GM23338 (cell line): ENCODE measurements around the gene CNTNAP4. TPM values are rescaled to one million over a fixed set of nuclear protein-coding genes. Genes with fewer than 3 reads are reported as not detected.

Source experiments
- ATAC-seq: fragments of 200-7000 bp; cut with Tn5 transposase; 3 replicates; pipeline ENCODE4 v1.9.1; 2020
- DNase-seq: peaks from one replicate; pipeline ENCODE4 v3.0.0-alpha.2; 2015; ENCODE audit warnings: low spot score
- H2AFZ ChIP-seq: fragments of 200-600 bp; sonication (generic); 2 replicates; pipeline ENCODE4 v1.8.0; 2016; ENCODE audit warnings: antibody characterized with exemption, mild to moderate bottlenecking, moderate library complexity
- H3F3A ChIP-seq: fragments of 200-600 bp; sonication (generic); replicated peaks from 2 replicates; pipeline ENCODE4 v1.8.0; 2017; ENCODE audit warnings: antibody characterized with exemption, mixed run types, low read depth
- H3K27ac ChIP-seq: fragments of 200-600 bp; sonication (generic); 2 replicates; pipeline ENCODE4 v1.6.1; 2016; ENCODE audit warnings: low read depth
- H3K27me3 ChIP-seq: fragments of 200-600 bp; sonication (generic); 2 replicates; pipeline ENCODE4 v1.8.0; 2016; ENCODE audit warnings: mild to moderate bottlenecking, mixed run types, moderate library complexity; ENCODE audit not compliant: insufficient read depth
- H3K36me3 ChIP-seq: fragments of 200-600 bp; sonication (generic); 2 replicates; pipeline ENCODE4 v1.8.0; 2016; ENCODE audit warnings: mild to moderate bottlenecking; ENCODE audit not compliant: insufficient read depth
- H3K4me1 ChIP-seq: fragments of 200-600 bp; sonication (generic); 2 replicates; pipeline ENCODE4 v1.8.0; 2016; ENCODE audit warnings: mild to moderate bottlenecking, moderate library complexity; ENCODE audit not compliant: insufficient read depth
- H3K4me2 ChIP-seq: fragments of 200-600 bp; sonication (generic); 2 replicates; pipeline ENCODE4 v1.7.1; 2017; ENCODE audit warnings: mixed run types
- H3K4me3 ChIP-seq: fragments of 200-600 bp; sonication (generic); 2 replicates; pipeline ENCODE4 v1.6.1; 2016; ENCODE audit warnings: mixed run types
- H3K79me2 ChIP-seq: fragments of 200-600 bp; sonication (generic); replicated peaks from 2 replicates; pipeline ENCODE4 v1.8.0; 2017; ENCODE audit warnings: mild to moderate bottlenecking; ENCODE audit not compliant: insufficient read depth
- H3K9me2 ChIP-seq: fragments of 200-600 bp; sonication (generic); 2 replicates; pipeline ENCODE4 v1.8.0; 2017; ENCODE audit not compliant: insufficient read depth
- H4K20me1 ChIP-seq: fragments of 200-600 bp; sonication (generic); replicated peaks from 2 replicates; pipeline ENCODE4 v1.8.0; 2017; ENCODE audit warnings: mild to moderate bottlenecking; ENCODE audit not compliant: insufficient read depth
- H3K27ac Mint-ChIP-seq: 2 replicates; pipeline ENCODE4 v1.8.0; 2020; ENCODE audit warnings: inconsistent platforms, mild to moderate bottlenecking, moderate library complexity, mixed read lengths
- H3K27me3 Mint-ChIP-seq: 3 replicates; pipeline ENCODE4 v1.8.0; 2022; ENCODE audit warnings: low read depth, mild to moderate bottlenecking, moderate library complexity, mixed read lengths, inconsistent platforms; ENCODE audit not compliant: insufficient read depth, poor library complexity
- H3K36me3 Mint-ChIP-seq: 3 replicates; pipeline ENCODE4 v1.8.0; 2021; ENCODE audit warnings: low read depth, mild to moderate bottlenecking, inconsistent platforms, moderate library complexity, mixed read lengths
- H3K4me1 Mint-ChIP-seq: 3 replicates; pipeline ENCODE4 v1.8.0; 2020; ENCODE audit warnings: mild to moderate bottlenecking, inconsistent platforms, mixed read lengths
- H3K4me3 Mint-ChIP-seq: 3 replicates; pipeline ENCODE4 v1.8.0; 2021; ENCODE audit warnings: moderate library complexity, mild to moderate bottlenecking, inconsistent platforms, mixed read lengths
- H3K9me3 Mint-ChIP-seq: 3 replicates; pipeline ENCODE4 v1.8.0; 2020; ENCODE audit warnings: moderate library complexity, mild to moderate bottlenecking, inconsistent platforms, mixed read lengths
- CREB1 ChIP-seq: fragments of 250-450 bp; sonication (Bioruptor Pico); IDR thresholded peaks from 2 replicates; pipeline ENCODE4 v1.5.0; 2020; ENCODE audit warnings: low read depth, mild to moderate bottlenecking, moderate library complexity
- EZH2 ChIP-seq: fragments of 200-600 bp; sonication (generic); IDR thresholded peaks from one replicate; pipeline ENCODE4 v1.8.0; 2017; ENCODE audit warnings: antibody characterized with exemption, mild to moderate bottlenecking, low read depth; ENCODE audit not compliant: unreplicated experiment
- EZH2phosphoT487 ChIP-seq: fragments of 200-600 bp; sonication (generic); IDR thresholded peaks from one replicate; pipeline ENCODE4 v1.8.1; 2018; ENCODE audit warnings: antibody characterized with exemption; ENCODE audit not compliant: unreplicated experiment
- JUNB ChIP-seq: IDR thresholded peaks from one replicate; pipeline ENCODE4 v1.6.1; 2016; ENCODE audit warnings: antibody characterized with exemption; ENCODE audit not compliant: unreplicated experiment
- NANOG ChIP-seq: IDR thresholded peaks from 2 replicates; pipeline ENCODE4 v1.6.1; 2016; ENCODE audit warnings: antibody characterized with exemption, borderline replicate concordance
- POLR2AphosphoS5 ChIP-seq: IDR thresholded peaks from 2 replicates; pipeline ENCODE4 v1.6.1; 2016; ENCODE audit warnings: antibody characterized with exemption, low read depth
- STAT1 ChIP-seq: IDR thresholded peaks from one replicate; pipeline ENCODE4 v1.6.1; 2016; ENCODE audit warnings: antibody characterized with exemption; ENCODE audit not compliant: unreplicated experiment
- ZNF114 ChIP-seq: fragments of 250-450 bp; sonication (Bioruptor Pico); IDR thresholded peaks from 2 replicates; pipeline ENCODE4 v1.5.0; 2020; ENCODE audit warnings: mild to moderate bottlenecking, moderate library complexity
- ZNF331 ChIP-seq: fragments of 250-450 bp; sonication (Bioruptor Pico); IDR thresholded peaks from 2 replicates; pipeline ENCODE4 v1.5.0; 2020; ENCODE audit warnings: low read depth, mild to moderate bottlenecking, moderate library complexity
- polyA plus RNA-seq: library from polyadenylated mRNA; unstranded; fragments of >200 nt; fragmentation: Nextera tagmentation; extraction: Ambion mirVana; gene quantifications from 2 replicates; pipeline ENCODE4 v1.2.1, GENCODE V29; 2016
- total RNA-seq: library from RNA; depleted of rRNA; stranded (reverse); fragments of >200 nt; shearing (Covaris generic); gene quantifications from 2 replicates; pipeline ENCODE4 v1.2.3, GENCODE V29; 2014
- TF ChIP-seq, protein P1 (sequence below): fragments of 250-450 bp; sonication (Bioruptor Pico); IDR thresholded peaks from 2 replicates; pipeline ENCODE4 v1.5.0; 2020; ENCODE audit warnings: mild to moderate bottlenecking, moderate library complexity
- TF ChIP-seq, protein P2 (sequence below): IDR thresholded peaks from 2 replicates; pipeline ENCODE4 v1.6.1; 2016; ENCODE audit warnings: antibody characterized with exemption
- TF ChIP-seq, protein P3 (sequence below), 2 experiments: fragments of 200-600 bp in 1 of 2; sonication (generic) in 1 of 2; conservative IDR thresholded peaks; 2 replicates each; pipeline versions ENCODE4 v1.5.1 to v1.6.1; 2016 to 2017; ENCODE audit warnings: antibody characterized with exemption in 2 of 2, low read depth in 2 of 2, mild to moderate bottlenecking in 2 of 2, moderate library complexity in 1 of 2
- TF ChIP-seq, protein P4 (sequence below): IDR thresholded peaks from one replicate; pipeline ENCODE4 v1.6.1; 2018; ENCODE audit warnings: antibody characterized with exemption; ENCODE audit not compliant: unreplicated experiment

Gene CNTNAP4
- total and polyA plus RNA-seq, 2 experiments from 2014 or later: not detected

DNA sequence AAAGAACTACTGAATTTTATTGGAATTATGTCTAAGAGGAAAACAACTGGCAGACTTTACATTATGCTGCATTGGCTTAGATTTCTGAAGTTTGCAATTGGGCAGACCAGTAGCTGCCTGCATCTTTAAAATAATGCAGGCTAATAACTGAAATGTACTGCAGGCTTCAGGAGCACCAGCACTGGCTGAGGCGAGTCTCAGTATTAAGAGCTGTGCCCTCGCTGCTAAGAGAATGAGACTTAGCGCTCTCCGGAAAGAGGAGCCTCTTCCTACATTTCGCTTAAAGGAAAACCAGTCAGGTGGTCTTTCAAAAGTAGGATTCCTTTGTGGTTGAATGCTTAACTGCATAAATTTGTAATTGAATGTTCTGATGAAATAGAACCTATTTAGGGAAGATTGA lies 885 bp downstream of the CNTNAP4 start:
- Mint-ChIP-seq H3K4me1 (no peaks in the 10 kb centered on the region), H3K27ac (no peak overlapping the region), H3K9me3 (peaks cover 68% of the 10 kb centered on the region), H3K27me3 (no peaks in the 10 kb centered on the region), H3K36me3 (no peaks in the 10 kb centered on the region), H3K4me3 (no peak overlapping the region)
- Histone ChIP-seq H3K4me2 (no peak overlapping the region), H3K27me3 (peaks cover 15% of the 10 kb centered on the region), H3F3A (no peaks in the 10 kb centered on the region), H3K4me3 (no peak overlapping the region), H2AFZ (no peak overlapping the region), H4K20me1 (no peaks in the 10 kb centered on the region), H3K27ac (no peak overlapping the region), H3K36me3 (no peaks in the 10 kb centered on the region), H3K79me2 (no peaks in the 10 kb centered on the region), H3K9me2 (no peaks in the 10 kb centered on the region), H3K4me1 (peaks cover 8% of the 10 kb centered on the region; the same call in 1 of the 2 replicates)
- ATAC-seq: no peak
- DNase-seq: no peak
- TF ChIP-seq ZNF331: no peak
- no peak for TF ChIP-seq EZH2
- TF ChIP-seq EZH2phosphoT487: no peak
- TF ChIP-seq, protein P1, sequence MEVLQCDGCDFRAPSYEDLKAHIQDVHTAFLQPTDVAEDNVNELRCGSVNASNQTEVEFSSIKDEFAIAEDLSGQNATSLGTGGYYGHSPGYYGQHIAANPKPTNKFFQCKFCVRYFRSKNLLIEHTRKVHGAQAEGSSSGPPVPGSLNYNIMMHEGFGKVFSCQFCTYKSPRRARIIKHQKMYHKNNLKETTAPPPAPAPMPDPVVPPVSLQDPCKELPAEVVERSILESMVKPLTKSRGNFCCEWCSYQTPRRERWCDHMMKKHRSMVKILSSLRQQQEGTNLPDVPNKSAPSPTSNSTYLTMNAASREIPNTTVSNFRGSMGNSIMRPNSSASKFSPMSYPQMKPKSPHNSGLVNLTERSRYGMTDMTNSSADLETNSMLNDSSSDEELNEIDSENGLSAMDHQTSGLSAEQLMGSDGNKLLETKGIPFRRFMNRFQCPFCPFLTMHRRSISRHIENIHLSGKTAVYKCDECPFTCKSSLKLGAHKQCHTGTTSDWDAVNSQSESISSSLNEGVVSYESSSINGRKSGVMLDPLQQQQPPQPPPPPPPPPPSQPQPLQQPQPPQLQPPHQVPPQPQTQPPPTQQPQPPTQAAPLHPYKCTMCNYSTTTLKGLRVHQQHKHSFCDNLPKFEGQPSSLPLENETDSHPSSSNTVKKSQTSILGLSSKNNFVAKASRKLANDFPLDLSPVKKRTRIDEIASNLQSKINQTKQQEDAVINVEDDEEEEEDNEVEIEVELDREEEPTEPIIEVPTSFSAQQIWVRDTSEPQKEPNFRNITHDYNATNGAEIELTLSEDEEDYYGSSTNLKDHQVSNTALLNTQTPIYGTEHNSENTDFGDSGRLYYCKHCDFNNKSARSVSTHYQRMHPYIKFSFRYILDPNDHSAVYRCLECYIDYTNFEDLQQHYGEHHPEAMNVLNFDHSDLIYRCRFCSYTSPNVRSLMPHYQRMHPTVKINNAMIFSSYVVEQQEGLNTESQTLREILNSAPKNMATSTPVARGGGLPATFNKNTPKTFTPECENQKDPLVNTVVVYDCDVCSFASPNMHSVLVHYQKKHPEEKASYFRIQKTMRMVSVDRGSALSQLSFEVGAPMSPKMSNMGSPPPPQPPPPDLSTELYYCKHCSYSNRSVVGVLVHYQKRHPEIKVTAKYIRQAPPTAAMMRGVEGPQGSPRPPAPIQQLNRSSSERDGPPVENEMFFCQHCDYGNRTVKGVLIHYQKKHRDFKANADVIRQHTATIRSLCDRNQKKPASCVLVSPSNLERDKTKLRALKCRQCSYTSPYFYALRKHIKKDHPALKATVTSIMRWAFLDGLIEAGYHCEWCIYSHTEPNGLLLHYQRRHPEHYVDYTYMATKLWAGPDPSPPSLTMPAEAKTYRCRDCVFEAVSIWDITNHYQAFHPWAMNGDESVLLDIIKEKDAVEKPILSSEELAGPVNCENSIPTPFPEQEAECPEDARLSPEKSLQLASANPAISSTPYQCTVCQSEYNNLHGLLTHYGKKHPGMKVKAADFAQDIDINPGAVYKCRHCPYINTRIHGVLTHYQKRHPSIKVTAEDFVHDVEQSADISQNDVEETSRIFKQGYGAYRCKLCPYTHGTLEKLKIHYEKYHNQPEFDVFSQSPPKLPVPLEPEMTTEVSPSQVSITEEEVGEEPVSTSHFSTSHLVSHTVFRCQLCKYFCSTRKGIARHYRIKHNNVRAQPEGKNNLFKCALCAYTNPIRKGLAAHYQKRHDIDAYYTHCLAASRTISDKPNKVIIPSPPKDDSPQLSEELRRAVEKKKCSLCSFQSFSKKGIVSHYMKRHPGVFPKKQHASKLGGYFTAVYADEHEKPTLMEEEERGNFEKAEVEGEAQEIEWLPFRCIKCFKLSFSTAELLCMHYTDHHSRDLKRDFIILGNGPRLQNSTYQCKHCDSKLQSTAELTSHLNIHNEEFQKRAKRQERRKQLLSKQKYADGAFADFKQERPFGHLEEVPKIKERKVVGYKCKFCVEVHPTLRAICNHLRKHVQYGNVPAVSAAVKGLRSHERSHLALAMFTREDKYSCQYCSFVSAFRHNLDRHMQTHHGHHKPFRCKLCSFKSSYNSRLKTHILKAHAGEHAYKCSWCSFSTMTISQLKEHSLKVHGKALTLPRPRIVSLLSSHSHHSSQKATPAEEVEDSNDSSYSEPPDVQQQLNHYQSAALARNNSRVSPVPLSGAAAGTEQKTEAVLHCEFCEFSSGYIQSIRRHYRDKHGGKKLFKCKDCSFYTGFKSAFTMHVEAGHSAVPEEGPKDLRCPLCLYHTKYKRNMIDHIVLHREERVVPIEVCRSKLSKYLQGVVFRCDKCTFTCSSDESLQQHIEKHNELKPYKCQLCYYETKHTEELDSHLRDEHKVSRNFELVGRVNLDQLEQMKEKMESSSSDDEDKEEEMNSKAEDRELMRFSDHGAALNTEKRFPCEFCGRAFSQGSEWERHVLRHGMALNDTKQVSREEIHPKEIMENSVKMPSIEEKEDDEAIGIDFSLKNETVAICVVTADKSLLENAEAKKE (CRISPR knock-in tag): no peak
- TF ChIP-seq JUNB: no peak
- no peak for TF ChIP-seq CREB1 (CRISPR knock-in tag)
- TF ChIP-seq POLR2AphosphoS5: no peak
- TF ChIP-seq, protein P2, sequence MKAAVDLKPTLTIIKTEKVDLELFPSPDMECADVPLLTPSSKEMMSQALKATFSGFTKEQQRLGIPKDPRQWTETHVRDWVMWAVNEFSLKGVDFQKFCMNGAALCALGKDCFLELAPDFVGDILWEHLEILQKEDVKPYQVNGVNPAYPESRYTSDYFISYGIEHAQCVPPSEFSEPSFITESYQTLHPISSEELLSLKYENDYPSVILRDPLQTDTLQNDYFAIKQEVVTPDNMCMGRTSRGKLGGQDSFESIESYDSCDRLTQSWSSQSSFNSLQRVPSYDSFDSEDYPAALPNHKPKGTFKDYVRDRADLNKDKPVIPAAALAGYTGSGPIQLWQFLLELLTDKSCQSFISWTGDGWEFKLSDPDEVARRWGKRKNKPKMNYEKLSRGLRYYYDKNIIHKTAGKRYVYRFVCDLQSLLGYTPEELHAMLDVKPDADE: no peak
- no peak for TF ChIP-seq STAT1
- TF ChIP-seq, protein P3, sequence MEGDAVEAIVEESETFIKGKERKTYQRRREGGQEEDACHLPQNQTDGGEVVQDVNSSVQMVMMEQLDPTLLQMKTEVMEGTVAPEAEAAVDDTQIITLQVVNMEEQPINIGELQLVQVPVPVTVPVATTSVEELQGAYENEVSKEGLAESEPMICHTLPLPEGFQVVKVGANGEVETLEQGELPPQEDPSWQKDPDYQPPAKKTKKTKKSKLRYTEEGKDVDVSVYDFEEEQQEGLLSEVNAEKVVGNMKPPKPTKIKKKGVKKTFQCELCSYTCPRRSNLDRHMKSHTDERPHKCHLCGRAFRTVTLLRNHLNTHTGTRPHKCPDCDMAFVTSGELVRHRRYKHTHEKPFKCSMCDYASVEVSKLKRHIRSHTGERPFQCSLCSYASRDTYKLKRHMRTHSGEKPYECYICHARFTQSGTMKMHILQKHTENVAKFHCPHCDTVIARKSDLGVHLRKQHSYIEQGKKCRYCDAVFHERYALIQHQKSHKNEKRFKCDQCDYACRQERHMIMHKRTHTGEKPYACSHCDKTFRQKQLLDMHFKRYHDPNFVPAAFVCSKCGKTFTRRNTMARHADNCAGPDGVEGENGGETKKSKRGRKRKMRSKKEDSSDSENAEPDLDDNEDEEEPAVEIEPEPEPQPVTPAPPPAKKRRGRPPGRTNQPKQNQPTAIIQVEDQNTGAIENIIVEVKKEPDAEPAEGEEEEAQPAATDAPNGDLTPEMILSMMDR (conservative IDR thresholded peaks at IDR 0.05; ENCODE audit: low read depth in 2 of 2): no peak
- TF ChIP-seq ZNF114 (CRISPR knock-in tag): no peak
- TF ChIP-seq, protein P4, sequence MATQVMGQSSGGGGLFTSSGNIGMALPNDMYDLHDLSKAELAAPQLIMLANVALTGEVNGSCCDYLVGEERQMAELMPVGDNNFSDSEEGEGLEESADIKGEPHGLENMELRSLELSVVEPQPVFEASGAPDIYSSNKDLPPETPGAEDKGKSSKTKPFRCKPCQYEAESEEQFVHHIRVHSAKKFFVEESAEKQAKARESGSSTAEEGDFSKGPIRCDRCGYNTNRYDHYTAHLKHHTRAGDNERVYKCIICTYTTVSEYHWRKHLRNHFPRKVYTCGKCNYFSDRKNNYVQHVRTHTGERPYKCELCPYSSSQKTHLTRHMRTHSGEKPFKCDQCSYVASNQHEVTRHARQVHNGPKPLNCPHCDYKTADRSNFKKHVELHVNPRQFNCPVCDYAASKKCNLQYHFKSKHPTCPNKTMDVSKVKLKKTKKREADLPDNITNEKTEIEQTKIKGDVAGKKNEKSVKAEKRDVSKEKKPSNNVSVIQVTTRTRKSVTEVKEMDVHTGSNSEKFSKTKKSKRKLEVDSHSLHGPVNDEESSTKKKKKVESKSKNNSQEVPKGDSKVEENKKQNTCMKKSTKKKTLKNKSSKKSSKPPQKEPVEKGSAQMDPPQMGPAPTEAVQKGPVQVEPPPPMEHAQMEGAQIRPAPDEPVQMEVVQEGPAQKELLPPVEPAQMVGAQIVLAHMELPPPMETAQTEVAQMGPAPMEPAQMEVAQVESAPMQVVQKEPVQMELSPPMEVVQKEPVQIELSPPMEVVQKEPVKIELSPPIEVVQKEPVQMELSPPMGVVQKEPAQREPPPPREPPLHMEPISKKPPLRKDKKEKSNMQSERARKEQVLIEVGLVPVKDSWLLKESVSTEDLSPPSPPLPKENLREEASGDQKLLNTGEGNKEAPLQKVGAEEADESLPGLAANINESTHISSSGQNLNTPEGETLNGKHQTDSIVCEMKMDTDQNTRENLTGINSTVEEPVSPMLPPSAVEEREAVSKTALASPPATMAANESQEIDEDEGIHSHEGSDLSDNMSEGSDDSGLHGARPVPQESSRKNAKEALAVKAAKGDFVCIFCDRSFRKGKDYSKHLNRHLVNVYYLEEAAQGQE: no peak
- TF ChIP-seq NANOG: no peak
